Inflammatory macrophage (primary cell): ENCODE data around the gene GGNBP2.
A peak's percentile ranks its signal among the peaks of the same experiment; 100 is the strongest.

Source experiments
- DNase-seq, 2 donors: peaks; one replicate each; pipeline ENCODE4 v3.0.0-alpha.2; 2020 to 2022

Gene GGNBP2

DNA sequence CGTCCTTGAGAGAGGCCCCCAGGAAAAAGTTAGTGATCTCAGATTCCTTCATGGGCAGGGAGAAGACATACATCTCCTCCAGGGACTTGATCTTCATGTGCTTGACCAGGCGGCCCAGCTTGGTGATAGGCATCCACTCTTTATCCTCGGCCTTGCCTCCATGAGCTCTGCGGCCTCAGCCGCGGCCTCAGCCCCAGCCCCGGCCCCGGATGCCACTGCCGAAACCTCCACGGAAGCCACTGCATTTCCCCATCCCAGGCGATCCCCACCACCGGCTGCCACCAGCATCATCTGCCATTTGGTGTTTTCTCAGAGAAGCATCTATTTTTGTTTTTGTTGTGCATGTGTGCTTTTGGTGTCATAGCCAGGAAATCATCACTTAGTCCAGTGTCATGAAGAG is 30.3 kb downstream of the GGNBP2 start:
- no peak for DNase-seq

DNA sequence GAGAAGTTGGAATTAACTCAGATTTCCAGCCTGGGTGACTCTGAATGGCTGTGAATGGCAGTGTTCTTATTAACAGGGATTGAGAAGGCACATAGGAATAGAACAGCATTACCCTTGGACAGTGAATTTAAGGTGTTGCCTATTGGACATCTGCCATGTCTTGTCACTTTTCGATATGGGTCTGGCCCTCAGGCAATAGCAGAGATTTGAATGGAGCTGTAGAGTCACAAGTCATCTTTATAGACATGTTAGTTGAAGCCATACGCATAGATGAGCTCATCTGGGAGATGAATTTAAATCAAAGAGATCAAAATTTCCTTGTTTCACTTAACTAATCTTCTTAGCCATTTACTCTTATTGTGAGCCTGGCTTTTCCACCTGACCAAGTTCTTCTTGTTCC is 32.1 kb downstream of the GGNBP2 start:
- DNase-seq, result no peak

DNA sequence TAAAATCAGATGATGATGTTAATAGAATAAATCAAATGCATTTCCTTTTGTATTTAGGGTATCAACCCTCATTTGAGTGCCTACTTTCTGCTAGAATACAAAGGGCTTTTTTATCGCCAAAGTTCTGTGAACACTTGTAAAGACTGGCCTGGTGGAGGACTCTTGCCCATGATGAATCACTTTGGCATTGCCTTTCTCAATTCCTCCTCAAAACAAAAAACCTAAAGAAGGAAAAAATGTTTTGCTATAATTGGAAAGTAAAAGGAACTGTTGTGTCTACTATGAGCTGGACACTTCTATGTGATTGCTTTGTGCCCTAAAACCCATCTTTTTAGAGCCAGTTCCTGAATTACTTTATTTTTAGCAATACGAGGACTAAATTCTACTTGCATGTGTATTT is 34.0 kb downstream of the GGNBP2 start:
- DNase-seq, result no peak

DNA sequence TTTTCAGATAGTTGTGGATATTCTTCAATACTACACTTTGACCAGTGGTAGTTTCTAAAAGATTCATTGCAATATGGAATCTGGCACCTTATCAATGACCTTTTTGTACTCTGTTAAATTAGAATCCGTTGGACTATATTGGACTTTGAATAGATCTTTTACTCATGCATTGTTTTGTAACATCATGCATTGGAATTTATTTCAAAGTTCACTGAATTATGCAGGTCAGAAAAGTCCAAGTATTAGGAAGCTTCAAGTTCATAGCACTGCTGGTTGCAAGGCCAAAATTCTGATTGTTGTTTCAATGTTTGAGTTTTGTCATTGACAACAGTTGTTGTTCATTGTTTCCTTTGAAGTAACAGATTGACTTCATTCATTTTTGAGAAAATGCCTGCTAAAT is 39.1 kb downstream of the GGNBP2 start:
- DNase-seq, result no peak

DNA sequence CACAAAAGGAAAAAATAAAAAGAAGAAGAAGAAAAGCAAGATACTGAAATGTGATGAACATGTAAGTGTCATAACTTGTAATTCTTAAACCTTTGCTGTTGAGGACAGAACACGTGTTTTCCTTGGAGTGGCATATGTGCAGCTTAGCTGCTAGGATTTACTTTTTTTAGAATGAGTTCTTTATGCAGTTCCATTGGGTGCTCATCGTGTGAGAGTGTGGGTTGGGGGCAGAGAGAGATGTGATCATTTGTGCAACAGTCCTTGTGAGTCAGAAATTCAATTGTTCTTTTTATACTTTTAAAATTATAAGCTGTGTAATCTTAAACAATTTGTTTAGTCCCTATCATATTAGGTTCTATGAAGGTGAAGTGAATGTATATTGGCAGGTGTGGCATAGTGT is 41.4 kb downstream of the GGNBP2 start:
- no peak for DNase-seq

DNA sequence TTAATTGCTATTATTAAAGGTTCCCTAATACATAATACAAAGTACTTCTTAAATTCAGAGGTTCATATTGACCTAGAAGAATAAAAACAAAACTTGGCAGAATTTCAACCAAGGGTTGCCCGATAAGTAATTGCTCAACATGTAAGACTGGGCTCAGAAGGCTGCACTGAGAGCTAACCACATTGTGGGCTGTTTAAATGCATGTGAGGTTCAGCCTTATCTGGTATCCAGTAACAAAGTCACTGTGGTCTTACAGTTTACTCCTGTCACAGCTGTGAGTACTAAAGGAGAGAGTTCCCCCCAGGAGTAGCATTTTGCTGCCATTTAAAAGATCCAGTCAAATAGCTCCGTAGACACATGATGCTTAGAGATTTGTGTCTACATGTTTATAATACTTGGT is 45.4 kb downstream of the GGNBP2 start:
- DNase-seq, result peak in 1 of 2 donors; percentile 30

DNA sequence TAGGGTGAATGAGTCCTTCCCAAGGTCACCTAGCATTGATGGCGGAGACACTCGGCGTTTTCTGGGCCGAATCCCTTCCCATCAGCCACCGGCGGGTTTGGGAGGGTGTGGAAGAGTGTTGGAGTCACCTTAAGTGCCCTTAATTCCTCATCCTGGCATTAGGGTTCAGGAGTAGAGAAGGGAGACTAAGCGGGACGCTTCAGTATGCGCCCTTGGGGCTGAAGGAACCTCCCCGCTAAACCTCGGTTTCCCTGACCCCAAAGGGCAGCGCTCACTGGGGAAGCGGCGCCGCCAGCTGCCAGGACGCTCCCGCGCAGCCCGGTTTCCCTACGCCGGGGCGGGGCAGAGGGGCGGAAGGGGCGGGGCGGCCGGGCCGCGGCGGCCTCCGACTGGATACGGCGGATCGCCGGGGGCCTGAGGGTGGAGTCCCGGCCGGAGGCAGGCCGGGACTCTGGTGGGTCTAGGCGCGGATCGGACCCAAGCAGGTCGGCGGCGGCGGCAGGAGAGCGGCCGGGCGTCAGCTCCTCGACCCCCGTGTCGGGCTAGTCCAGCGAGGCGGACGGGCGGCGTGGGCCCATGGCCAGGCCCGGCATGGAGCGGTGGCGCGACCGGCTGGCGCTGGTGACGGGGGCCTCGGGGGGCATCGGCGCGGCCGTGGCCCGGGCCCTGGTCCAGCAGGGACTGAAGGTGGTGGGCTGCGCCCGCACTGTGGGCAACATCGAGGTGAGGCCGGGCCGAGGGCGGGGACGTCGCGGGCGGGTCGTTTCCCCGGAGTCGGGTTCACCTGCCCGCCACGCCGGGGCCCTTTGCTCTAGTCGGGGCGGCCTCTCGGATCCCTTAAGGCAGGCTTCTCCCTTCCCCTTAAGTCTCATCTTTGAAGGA is 47.0 kb downstream of the GGNBP2 start, which contains the start of gene DHRS11:
Gene DHRS11 (plus strand): TSS at position 446 of the 882 bp plus-strand sequence. CDS start 131 bp downstream, at position 577.
- DNase-seq, result peak; percentile 71 to 84

DNA sequence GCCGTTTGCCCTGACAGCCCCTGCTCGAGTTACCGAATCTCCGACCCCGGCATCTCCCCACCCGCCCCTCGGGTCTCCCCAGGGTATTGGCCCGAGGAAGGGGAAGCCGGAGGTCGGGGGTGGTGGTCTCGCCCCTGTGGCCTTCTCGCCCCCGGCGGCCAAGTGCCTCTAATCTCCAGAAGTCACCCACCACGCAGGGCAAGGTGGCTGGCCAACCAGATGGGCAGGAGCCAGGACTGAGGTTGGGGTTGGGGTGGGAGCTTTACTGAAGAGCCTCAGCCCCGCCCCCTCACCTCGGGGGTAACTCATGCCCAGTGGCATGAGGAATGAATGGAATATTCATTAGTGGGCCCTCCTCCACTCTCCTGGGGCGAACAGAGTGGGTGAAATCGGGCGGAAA is 47.6 kb downstream of the GGNBP2 start:
- peak in 1 of 2 donors; percentile 40 for DNase-seq

DNA sequence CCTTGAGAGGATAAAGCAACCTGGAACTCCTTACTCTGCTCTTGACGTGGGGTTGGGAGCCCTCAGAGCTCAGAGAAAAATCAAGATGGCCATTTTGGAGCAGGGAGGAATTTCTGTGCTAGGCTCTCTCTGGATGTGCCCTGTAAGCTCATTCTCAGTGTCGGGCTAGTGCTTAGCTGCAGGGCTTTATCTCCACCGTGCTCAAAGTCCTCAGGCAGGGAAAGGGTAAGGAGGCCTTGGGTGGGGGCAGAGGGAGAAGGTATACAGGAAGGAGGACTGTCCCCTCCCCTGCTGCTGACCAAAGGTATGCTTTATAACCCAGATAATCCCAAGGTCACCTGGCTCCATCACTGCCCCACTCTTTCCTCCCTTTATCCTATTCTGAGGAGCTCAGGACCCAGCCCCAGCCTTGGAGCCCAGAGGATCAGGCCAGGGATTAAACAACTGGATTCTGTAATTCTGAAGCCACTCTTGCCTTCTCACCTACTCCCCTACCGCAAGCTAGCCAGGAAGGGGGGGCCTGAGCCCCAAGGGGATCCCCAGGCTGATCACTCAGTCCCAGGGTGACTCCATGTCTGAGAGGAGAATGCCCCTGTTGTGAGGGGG is 48.1 kb downstream of the GGNBP2 start:
- no peak for DNase-seq

DNA sequence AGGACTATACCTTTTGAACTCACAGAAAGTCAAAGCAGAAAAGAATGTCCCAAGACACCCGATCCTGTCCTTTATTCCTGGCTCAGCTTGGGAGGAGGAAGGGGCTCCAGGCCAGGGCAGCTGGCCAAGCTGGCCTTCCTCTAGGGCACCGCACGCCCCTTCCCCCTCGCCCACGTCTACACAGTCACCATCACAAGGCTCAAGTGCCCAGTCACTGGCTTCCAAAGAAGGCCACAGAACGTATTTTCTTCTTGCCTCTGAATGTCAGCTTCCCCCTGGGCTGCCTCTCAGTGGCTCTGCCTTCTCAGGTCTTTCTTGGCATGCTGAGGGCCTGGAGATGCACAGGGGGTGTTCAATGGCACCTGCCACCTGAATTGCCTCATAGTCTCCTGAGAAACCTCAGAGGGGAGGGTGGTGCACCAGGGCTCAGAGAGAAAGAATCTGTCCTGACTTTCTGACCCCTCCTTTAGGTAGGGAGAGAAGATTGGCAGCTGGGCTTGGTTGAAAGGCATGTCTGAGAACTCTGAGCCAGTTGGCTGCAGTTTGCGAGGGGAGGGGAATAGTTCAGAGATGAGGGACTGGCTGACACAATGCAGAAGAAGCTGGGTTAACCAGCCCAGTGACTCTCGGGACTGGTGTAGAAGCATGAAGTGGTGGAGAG is 49.1 kb downstream of the GGNBP2 start:
- DNase-seq, result peak; percentile 52 to 79

DNA sequence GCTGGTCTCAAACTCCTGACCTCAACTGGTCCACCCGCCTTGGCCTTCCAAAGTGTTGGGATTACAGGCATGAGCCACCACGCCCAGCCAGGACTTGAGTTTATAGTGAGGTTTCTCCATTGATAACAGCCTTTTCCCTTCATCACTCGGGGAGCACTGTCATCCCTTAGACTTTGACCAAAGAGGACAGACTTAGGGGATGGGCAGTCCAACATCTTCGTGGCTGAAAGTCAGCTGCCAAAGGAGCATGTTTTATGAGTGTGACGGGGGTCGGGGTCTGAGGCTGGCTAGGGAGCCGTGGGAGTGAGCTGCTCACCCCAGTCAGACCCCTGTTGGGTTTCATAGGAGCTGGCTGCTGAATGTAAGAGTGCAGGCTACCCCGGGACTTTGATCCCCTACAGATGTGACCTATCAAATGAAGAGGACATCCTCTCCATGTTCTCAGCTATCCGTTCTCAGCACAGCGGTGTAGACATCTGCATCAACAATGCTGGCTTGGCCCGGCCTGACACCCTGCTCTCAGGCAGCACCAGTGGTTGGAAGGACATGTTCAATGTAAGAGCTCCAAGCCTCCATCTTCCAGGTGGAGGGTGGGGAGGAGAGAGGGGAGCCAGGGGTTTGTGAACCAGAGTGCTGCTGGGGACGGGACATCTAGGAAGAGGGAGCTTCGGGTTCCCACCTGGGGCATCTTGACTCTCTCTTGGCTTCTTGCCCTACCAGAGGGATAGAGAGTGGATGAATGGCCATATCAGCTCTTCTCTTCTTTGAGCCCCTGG is 50.1 kb downstream of the GGNBP2 start:
- no peak for DNase-seq

DNA sequence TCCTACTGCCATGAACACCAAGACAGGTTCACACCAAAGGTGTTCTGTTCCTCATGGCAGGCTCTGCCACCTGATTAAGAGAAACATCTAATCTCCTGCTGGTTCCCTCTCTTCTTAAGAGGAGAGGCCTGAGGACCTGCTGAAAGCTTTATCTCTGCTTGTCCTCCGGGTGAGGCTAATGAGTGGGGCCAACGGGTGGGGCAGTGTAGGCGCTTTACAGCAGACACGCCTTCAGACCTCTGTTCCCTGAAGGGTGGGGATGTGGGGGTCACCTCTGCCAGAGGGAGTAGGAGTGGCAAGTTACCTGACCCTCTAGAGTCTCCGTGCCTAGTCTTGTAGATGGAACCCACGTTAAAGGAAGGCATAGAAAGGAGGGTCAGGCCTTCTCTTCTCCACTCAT is 52.5 kb downstream of the GGNBP2 start:
- no peak for DNase-seq

DNA sequence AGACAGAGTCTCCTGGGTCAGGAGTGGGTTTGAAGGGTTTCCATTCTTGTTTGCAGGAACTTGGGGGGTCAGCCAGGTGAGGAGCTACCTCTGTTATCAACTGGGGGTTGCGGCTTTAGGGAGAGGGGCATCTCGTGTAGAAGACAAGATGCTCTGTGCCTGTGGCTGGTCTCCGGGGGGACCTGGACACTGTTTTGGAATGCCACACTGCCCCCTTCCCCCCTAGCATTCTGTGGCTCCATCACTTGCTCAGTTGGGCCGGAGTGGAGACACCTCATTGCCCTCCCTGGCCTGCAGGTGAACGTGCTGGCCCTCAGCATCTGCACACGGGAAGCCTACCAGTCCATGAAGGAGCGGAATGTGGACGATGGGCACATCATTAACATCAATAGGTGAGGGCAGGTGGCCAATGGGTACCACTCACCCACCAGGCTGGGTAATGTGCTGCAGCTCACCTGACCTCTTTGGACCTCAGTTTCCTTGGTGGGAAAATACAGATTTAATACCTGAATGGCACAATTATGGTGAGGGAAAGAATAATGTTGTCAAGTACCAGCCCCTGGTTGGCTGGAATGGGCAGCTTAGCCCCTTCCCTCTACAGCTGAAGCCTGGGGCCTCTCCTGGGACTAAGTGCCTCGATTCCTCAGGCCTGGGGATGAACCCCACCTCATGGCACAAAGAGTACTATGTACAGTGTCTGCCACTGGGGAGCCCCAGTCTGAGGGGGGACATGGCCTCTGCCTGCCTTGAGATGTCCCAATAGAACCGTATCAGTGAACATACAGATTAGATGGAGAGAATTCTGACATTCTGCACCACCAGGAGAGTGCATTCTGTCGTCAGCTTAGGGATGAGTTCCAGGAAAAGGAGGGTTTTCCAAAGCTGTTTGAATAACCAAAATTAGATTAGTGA is 53.4 kb downstream of the GGNBP2 start:
- DNase-seq, result no peak

DNA sequence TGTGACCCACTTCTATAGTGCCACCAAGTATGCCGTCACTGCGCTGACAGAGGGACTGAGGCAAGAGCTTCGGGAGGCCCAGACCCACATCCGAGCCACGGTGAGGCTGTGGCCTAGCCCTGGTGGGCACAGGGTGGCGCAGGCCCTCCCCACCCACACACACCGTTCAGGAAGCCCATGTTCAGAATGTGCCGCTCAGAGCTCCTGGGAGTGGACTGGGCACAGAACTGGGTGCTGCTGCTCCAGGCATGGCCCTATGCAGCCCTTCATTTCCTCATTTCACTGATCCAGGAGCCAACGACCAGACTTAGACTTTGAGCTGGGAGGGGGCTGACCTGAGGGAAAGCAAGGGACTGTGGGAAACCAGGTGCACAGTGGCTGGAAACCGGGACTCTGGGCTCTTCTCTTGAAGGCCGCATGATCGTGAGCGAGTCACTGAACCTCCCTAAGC is 54.3 kb downstream of the GGNBP2 start:
- DNase-seq, result no peak

DNA sequence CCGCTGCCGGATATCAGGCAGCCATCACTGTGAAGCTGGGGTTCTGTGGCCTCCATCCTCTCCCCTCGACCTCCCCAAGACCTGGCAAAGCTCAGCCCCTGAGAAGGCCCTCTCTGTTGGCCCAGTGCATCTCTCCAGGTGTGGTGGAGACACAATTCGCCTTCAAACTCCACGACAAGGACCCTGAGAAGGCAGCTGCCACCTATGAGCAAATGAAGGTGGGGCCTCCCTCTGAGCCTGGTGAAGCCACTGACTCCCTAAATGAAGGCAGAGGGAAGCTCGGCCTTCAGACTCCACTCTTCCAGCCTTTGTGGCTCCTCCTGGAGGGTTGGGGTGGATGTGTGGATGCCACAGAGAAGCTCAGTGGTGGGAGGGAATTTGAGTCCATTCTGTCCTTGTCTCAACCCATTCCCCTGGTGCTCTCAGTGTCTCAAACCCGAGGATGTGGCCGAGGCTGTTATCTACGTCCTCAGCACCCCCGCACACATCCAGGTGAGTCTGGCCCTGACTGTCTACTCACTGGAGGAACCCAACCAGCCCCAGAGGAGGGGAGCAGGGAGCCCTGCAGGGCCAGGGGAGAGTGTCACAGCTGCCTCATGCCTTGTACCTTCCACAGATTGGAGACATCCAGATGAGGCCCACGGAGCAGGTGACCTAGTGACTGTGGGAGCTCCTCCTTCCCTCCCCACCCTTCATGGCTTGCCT is 55.0 kb downstream of the GGNBP2 start:
- no peak for DNase-seq

DNA sequence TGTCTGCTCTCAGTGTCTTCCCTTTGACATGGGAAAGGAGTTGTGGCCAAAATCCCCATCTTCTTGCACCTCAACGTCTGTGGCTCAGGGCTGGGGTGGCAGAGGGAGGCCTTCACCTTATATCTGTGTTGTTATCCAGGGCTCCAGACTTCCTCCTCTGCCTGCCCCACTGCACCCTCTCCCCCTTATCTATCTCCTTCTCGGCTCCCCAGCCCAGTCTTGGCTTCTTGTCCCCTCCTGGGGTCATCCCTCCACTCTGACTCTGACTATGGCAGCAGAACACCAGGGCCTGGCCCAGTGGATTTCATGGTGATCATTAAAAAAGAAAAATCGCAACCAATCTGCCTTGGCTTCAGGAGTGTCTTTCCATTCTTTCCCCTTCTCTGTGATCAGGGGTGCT is 55.7 kb downstream of the GGNBP2 start:
- no peak for DNase-seq

DNA sequence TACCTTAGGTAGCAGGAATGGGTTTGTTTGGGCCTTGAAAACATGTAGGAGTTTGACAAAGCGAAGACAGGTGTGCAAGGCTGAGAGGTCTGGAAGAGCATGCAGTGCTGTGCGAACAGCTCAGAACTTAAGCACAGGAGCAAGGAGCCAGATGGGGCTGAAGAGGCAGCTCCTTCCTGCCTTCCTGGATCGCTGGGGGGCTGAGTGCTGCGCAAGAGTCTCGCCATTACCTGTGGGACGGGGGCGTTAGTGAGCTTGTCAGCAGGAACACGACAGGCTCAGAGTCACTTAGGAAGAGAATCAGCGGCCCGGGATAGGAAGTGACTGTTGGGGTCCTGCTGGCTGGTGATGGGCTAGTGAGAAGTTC is 56.2 kb downstream of the GGNBP2 start:
- no peak for DNase-seq

DNA sequence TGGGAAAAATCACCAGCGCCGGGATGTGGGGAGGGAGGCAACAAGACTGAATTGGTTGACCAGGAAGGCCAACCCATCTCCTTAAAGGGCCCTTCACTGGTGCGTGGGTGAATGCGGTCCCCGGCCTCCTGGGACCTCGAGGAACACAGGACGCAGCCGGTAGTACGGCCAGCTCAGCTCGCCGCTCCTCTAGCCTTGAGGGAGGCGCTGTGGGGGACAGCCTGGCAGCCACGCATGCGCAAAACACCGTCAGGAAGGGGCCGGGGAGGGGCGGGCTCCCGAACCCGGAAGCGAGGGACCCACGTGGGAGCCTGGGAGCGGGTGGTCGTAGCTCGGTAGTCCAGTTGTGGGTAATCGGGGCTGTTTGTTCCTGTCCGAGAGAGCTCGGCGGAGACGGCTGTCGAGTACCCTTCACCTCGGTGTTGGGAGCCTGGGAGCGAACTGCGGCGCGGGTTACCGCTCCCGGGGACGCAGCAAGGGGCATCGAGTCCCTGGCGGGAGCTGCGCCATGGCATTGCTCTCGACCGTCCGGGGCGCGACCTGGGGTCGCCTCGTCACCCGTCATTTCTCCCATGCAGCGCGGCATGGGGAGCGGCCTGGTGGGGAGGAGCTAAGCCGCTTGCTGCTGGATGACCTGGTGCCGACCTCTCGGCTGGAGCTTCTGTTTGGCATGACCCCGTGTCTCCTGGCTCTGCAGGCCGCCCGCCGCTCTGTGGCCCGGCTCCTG is 56.7 kb downstream of the GGNBP2 start, which contains the start of gene MRM1:
Gene MRM1 (plus strand): TSS at position 281 of the 727 bp plus-strand sequence. CDS start 228 bp downstream, at position 509.
- peak; percentile 95 for DNase-seq

DNA sequence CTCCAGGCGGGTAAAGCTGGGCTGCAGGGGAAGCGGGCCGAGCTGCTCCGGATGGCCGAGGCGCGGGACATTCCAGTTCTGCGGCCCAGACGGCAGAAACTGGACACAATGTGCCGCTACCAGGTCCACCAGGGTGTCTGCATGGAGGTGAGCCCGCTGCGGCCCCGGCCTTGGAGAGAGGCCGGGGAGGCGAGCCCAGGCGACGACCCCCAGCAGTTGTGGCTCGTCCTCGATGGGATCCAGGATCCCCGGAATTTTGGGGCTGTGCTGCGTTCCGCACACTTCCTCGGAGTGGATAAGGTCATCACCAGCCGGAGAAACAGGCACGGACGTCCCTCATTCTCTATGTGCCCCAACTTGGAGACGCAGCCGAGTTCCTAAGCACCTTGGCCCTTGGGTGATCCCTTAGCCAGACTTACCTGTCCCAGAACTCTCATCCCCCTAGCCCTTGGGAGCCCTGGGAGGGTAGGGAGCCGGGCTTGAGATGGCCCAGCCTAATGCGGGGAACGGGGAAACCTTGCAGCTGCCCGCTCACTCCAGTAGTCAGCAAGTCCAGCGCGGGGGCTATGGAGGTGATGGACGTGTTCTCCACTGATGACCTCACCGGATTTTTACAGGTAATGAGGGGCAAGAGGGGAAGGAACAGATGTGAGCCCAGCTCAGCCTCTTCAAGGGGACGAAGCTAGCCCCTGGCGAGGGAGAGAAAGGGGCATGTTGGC is 57.5 kb downstream of the GGNBP2 start:
- no peak for DNase-seq
